Spleen (tissue), 7 donors: ENCODE data around the gene DDX5.

Experiments used
- POLR2AphosphoS5 ChIP-seq, 3 donors: sonication (generic); formaldehyde crosslinking; IDR thresholded peaks; one replicate each; pipeline ENCODE4 v1.5.1; 2017; ENCODE audit warnings: antibody characterized with exemption in 3 of 3
- TF ChIP-seq, protein P1 (sequence below), 11 experiments: fragments of 200-600 bp in 7 of 11; fragments of 450-650 bp in 4 of 11; sonication (generic) in 4 of 11; IDR thresholded peaks in 8 of 11; conservative IDR thresholded peaks in 3 of 11; 1 replicate in 7 of 11; 2 replicates in 4 of 11; pipeline versions ENCODE4 v1.4.0 to v1.8.0; 2016 to 2021; ENCODE audit warnings: antibody characterized with exemption in 11 of 11, inconsistent platforms in 4 of 11, mild to moderate bottlenecking in 1 of 11
- donor health status: DM: no; HTN: no; CAD: no; lungs with moderate emphysema.
- donor health status: DM: no; HTN: no; CAD: no.
- donor health status: DM: no; HTN: no; CAD: no.

DNA sequence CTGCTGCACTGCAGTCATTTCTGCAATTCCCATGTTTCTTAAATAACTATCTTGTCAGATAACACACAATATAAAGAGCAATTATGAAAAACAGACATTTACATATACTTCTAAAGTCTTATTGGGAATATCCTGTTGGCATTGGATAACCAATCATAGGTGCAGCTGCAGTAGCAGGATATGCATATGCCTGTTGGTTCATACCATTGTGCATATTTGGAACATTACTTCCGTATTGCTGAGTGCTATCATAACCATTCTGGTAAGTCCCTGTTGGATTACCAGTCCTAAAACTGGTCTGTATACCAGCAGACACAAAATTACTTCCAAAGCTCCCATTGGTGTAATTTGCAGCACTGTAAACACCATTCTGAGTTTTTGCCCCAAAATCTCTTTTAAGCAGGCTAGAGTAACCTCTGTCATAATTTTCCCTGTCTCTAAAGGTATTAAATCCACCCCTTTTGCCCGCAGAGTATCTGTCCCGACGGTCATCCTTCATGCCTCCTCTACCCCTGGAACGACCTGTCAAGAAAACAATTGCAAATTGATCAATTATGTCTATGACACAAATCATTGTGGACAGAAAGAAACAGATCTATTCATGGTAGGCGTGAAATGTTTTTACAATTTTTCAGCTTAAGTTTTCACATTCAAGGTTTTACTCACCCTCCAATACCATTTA lies 6.1 kb downstream of the DDX5 start:
- TF ChIP-seq, protein P1, sequence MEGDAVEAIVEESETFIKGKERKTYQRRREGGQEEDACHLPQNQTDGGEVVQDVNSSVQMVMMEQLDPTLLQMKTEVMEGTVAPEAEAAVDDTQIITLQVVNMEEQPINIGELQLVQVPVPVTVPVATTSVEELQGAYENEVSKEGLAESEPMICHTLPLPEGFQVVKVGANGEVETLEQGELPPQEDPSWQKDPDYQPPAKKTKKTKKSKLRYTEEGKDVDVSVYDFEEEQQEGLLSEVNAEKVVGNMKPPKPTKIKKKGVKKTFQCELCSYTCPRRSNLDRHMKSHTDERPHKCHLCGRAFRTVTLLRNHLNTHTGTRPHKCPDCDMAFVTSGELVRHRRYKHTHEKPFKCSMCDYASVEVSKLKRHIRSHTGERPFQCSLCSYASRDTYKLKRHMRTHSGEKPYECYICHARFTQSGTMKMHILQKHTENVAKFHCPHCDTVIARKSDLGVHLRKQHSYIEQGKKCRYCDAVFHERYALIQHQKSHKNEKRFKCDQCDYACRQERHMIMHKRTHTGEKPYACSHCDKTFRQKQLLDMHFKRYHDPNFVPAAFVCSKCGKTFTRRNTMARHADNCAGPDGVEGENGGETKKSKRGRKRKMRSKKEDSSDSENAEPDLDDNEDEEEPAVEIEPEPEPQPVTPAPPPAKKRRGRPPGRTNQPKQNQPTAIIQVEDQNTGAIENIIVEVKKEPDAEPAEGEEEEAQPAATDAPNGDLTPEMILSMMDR (IDR thresholded peaks at IDR 0.05 in 8 of 11, conservative IDR thresholded peaks at IDR 0.05 in 3 of 11): no peak
- peak in 1 of 3 donors; percentile 40 for TF ChIP-seq POLR2AphosphoS5 (IDR thresholded peaks at IDR 0.05)
